Activated CD8-positive, alpha-beta memory T cell treated with anti-CD3 and anti-CD28 coated beads for 4 hours (primary cell): ENCODE results near the gene RBM39.
"Not testable (repeated sequence)": the region's sequence is repeated elsewhere in the genome, so short reads cannot be mapped to it uniquely, and the experiment has no call there.

Experiments used
- DNase-seq, 2 donors: peaks; one replicate each; pipeline ENCODE4 v3.0.0-alpha.2; 2020; ENCODE audit warnings: low read depth in 2 of 2

The RBM39 gene

DNA sequence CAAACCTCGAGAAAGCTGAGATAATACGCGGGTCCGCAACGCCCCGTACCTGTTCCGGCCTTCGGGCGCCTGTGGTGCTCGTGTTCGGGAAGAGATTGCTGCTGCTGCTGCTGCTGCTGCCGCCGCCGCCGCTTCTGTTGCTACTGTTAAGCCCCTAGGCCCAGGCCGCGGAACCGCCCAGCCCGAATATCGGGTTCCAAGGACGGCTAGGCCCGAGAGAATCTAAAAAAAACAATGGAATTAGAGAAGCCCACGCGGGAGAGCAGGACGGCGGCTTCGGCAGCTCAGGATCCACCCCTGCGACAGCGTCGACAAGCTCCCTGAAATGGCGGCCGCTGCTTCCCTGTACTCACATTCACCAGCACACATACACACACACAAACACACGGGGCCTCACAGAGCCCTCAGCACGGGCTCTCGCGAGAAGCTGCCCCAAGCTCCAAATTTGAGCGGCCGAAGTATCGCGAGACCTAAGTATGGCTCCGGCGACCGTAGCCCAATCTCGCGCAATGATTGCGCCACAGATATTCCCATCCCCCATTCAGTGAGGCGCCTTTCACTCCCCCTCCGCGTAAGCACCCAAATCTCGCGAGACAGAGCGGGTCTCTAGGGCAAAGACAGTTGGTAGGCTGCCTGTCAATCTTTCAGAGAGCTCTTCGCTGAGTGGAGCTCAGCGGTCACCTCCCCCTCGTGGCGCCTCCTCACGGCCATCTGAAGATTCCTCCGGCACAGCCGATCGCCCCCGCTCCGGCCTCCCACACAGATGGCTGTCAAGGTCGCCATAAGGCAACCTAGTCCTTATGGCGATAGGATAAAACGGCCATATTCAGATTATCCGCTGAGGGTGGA lies at the start of gene RBM39:
RBM39 (minus strand) TSS at position 369 of the 849 bp plus-strand sequence. CDS start 1,386 bp downstream, outside the sequence.
- peak; percentile 98 to 99 for DNase-seq

DNA sequence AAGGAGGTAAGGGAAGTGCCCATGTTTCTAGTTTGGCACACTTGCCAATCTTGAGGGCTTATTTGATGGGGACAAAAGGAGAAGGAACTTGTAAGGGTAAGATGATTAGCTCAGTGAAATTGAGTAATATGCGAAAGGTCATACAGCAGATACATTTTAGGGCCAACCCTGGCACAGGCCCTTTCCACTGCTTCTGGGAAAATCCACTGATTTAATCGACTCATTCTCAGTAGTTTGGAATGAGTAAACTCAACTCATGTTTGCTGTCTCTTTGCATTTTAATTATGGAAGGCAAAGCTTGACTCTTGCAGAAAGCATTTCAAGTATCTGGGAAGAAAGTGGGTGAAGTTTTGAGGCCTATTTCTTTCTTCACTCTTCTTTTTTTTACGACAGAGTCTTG lies 49.8 kb upstream of the RBM39 start:
- DNase-seq, result no peak

- no peak for DNase-seq
Measured at GRCh38 chr20:35791097-35791496, 49.0 kb upstream of the RBM39 start.

DNA sequence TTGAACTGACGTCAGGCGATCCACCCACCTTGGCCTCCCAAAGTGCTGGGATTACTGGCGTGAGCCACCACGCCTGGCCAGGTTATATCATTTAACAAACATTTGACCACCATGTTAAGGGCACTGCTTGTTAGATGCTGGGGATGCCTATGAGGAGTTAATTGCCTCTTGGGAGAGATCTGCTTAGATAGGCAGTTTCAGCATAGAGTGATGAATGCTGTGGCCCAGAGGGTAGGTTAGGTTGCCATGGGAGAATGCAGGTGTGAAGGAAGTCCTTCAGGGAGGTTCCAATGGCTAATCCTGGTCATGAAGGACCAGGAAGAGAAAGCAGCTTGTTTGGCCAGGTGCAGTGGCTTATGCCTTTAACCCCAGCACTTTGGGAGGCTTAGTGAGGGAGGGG lies 46.7 kb upstream of the RBM39 start:
- no peak for DNase-seq

- DNase-seq, result not testable (repeated sequence)
Measured at GRCh38 chr20:35785541-35785940, 43.5 kb upstream of the RBM39 start.

GRCh38 chr20:35783811-35784210 lies 41.8 kb upstream of the RBM39 start:
- not testable (repeated sequence) for DNase-seq

GRCh38 chr20:35776513-35777101 lies 34.5 kb upstream of the RBM39 start:
- DNase-seq, result no peak

DNA sequence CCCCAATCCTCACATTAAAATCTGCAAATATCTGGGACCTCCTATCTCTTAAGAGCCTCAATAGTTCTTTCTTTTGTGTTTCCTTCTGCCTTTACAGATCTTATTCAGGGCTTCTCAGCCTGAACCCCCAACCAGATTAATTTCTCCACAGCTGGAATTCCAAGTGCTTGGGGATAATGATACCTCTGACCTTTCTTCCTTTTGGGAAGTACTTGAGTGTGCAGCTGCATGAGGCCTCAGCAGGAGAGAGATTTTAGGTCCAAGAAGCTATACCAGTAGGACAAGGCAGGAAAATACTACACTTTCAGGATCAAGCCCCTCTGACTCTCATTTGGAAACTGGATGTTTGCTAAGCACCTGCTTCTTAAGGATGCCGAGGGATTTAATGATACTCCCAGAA lies 32.3 kb upstream of the RBM39 start:
- DNase-seq, result no peak

DNA sequence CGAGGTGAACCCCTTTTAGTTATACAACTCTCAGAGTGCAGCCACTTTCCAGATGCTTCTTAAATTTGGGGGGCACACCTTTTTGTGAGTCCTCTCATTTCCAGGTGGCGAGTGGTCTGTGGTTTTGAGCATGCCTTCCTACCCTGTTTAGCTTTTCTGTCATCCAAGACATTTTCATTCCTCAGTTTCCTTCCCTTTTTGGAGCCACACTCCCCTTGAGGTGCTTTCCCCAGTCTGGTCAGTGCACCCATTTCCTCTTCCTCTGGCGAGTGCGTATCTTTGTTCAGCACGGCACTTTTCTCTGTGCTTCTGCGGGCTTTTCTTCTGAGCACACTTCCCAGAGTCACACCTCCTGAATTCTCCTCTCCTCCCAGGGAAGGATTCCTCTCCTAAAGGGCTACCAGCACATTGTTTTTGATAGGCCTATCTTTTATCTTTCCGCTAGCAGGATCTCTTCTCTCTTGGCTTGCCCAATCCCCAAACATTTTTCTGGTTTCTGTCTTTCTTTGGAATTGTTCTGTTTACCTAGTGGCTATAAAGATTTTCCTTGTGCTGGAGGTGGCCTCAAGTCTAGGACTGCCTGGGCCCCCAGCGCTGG lies 31.2 kb upstream of the RBM39 start:
- peak in 1 of 2 donors; percentile 21 for DNase-seq

GRCh38 chr20:35772563-35773058 lies 30.6 kb upstream of the RBM39 start:
- no peak for DNase-seq

DNA sequence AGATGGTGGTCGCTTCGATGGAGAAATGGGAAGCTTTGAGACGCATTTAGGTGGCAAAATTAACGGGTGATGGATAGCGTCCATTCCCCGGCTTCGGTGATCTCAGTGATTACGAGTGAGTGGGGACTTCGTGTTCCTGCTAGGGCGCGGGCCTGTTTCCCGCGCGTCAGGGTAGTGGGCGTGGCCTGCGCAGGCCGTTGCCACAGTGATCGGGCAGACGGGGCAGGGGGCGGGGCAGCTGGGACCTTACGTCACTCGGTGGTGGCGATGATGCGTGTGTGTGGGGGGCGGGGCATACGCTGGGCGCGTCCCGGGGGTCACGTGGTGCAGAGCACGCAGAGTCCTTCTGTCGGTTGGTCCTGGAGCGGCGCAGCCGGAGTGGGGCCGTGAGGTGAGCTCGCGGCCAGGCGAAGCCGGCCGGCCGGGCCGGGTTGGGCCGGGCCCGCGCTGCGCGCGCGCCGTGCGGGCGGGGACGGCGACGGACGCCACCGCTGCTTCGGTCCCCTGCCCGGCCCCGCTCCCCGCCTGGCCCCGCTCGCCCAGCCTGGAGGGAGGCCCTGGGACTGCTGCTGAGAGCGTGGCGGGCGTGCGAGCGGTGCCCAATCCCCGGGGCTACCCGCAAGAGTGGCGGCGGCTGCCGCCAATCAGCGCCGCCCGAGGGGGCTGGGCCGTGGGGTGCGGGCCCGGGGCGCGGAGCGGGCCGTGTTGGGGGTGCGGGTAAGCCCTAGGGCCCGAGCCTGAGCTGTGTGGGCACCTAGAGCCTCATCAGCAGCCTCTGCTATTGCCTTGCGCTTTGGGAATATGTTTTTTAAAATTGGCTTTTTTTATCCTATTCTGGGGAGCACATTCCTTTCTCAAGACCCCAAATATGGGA lies 29.9 kb upstream of the RBM39 start, which contains the start of gene PHF20:
PHF20 (plus strand) TSS at position 327 of the 874 bp plus-strand sequence. CDS start 29,508 bp downstream, outside the sequence.
- DNase-seq, result peak; percentile 99 to 100

DNA sequence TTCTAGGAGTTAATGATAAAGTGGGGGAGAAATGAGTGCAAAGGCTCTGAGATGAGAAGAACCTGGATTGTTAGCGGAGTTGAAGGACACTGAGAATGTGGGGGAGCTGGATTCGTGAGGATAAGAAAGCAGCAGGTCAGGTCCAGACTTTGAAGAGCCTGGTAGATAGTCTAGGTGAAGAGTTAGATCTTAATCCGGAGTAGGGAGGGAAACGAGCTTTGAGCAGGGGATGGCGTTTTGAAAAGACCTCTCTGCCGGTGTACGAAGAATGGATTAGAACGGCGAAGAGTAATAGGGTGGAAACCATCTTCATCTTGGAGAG lies 29.3 kb upstream of the RBM39 start:
- DNase-seq, result no peak

- DNase-seq, result no peak
Measured at GRCh38 chr20:35768731-35769664, 26.9 kb upstream of the RBM39 start.

DNA sequence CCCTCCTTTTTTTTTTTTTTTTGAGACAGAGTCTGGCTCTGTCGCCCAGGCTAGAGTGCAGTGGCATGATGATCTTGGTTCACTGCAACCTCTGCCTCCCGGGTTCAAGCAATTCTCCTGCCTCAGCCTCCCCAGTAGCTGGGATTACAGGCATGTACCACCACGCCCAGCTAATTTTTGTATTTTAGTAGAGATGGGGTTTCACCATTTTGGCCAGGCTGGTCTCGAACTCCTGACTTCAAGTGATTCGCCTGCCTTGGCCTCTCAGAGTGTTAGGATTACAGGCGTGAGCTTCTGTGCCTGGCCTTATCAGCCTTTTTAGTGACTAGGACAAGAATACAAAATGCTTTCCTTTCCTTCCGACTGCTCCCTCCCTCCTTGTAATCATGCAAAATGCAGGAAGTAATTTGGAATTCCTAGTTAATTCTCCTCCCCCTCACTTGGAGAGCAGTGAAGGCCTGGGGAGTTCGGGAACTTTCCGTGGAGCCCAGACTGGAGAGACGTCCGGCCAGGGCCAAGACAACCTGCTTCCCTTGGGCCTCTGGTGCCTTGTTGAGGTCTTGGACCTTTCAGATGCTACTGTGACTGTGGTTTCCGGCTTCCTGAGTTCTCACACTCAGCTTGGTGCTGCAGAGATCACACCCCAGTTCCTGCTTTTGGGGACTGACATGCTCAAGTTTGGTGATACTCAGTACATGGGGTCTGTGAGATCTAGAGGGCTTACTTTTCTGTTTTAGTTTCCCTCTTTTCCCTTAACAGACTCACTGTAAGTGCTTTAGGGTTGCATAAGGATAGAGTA lies 25.8 kb upstream of the RBM39 start:
- peak; percentile 30 to 52 for DNase-seq

DNA sequence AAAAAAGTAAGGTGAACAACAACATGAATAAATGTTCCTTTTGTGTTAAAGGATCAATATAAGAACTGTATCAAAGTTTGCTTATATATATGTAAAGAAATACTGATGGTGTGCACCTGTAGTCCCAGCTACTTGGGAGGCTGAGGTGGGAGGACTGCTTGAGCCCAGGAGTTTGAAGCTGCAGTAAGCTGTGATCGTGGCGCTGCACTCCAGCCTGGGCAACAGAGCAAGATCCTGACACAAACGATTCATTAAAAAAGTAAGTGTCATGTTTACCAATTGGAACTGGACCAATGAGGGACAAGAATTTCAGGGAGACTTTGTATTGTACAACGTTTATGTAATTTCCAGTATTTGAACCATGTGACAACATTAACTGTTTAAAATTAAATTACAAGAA lies 24.8 kb upstream of the RBM39 start:
- no peak for DNase-seq

DNA sequence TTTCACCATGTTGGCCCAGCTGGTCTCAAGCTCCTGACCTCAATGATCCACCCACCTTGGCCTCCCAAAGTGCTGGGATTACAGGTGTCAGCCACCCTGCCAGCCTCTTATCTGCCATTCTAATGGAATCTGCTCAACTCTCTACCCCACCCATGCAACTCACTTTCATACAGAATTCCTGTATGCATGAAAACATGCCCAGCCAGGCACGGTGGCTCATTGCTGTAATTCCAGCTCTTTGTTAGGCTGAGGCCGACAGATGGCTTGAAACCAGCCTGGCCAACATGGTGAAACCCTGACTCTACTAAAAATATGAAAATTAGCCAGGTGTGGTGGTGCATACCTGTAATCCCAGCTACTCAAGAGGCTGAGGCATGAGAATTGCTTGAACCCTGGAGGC lies 22.9 kb upstream of the RBM39 start:
- not testable (repeated sequence) for DNase-seq

- DNase-seq, result no peak
Measured at GRCh38 chr20:35762461-35762860, 20.4 kb upstream of the RBM39 start.

GRCh38 chr20:35761548-35761947 lies 19.5 kb upstream of the RBM39 start:
- DNase-seq, result not testable (repeated sequence)

- no peak for DNase-seq
Measured at GRCh38 chr20:35757098-35757705, 15.1 kb upstream of the RBM39 start.
